Subcutaneous adipose tissue (tissue), 4 donors: ENCODE data around the gene PROSER2. TPM values are rescaled to one million over a fixed set of nuclear protein-coding genes. Genes with fewer than 3 reads are reported as not detected.

Source experiments
- CTCF ChIP-seq: fragments of 450-650 bp; IDR thresholded peaks from one replicate; pipeline ENCODE4 v1.5.1; 2016; ENCODE audit warnings: low read depth, mild to moderate bottlenecking, control low read depth, antibody characterized with exemption, moderate library complexity
- total RNA-seq, 4 donors: library from RNA; depleted of rRNA; stranded (reverse); fragments of >200 nt; gene quantifications; one replicate each; pipeline ENCODE4 v1.1.0, GENCODE V29; 2016

Gene PROSER2
- total RNA-seq, 4 donors from 2014 or later, result 3.4 to 8.1 (median 5.3) TPM

GRCh38 chr10:11806706-11807105, 16.4 kb upstream of the PROSER2 start:
- no peak for TF ChIP-seq CTCF

- TF ChIP-seq CTCF, result no peak
Measured at GRCh38 chr10:11808808-11809207, 14.3 kb upstream of the PROSER2 start.

GRCh38 chr10:11810313-11810766, 12.8 kb upstream of the PROSER2 start:
- no peak for TF ChIP-seq CTCF

GRCh38 chr10:11810973-11811372, 12.2 kb upstream of the PROSER2 start:
- no peak for TF ChIP-seq CTCF

GRCh38 chr10:11813177-11813576, 10.0 kb upstream of the PROSER2 start:
- no peak for TF ChIP-seq CTCF

GRCh38 chr10:11813855-11814567, 9.1 kb upstream of the PROSER2 start:
- no peak for TF ChIP-seq CTCF

GRCh38 chr10:11819027-11819426, 4.1 kb upstream of the PROSER2 start:
- TF ChIP-seq CTCF, result no peak
